HepG2 (cell line): Measurements from ENCODE around the gene RTP3. TPM values are rescaled to one million over a fixed set of nuclear protein-coding genes. Genes with fewer than 3 reads are reported as not detected.

ENCODE experiments used
- ATAC-seq: fragments of 200-7000 bp; cut with Tn5 transposase; 3 replicates; pipeline ENCODE4 v1.9.1; 2020; ENCODE audit warnings: mild to moderate bottlenecking, moderate library complexity
- BruUV-seq: library from RNA; stranded (reverse); fragments of 400-500 nt; replicated peaks from 2 replicates; lab custom pipeline; 2021; lab: Mats Ljungman, UMichigan
- CTCF ChIA-PET: fragments of 300-600 bp; formaldehyde crosslinking; extraction: SDS; loops from one replicate; lab custom pipeline; 2021; ENCODE audit warnings: low total read pairs, inconsistent platforms, low intra/inter-chr PET ratio; lab: Yijun Ruan, JAX
- POLR2A ChIA-PET: fragments of 350-600 bp; sonication (Branson Sonifier 250); formaldehyde crosslinking; loops from one replicate; lab custom pipeline; 2020; ENCODE audit warnings: antibody characterized with exemption, inconsistent platforms; lab: Yijun Ruan, JAX
- DNase-seq: peaks from one replicate; pipeline ENCODE4 v3.0.0-alpha.2; 2015; ENCODE audit warnings: low spot score
- FAIRE-seq: peaks from 3 replicates; lab custom pipeline; 2011; peaks lifted over from hg19 to GRCh38; lab: Jason Lieb, UNC
- H2AFZ ChIP-seq: one replicate; pipeline ENCODE4 v1.6.1; 2011; ENCODE audit warnings: low read length, inconsistent platforms
- H3K27ac ChIP-seq: fragments of 300-600 bp; 3 replicates; pipeline ENCODE4 v1.8.0; 2011; ENCODE audit warnings: mixed run types, mild to moderate bottlenecking, mixed read lengths, low read length, inconsistent platforms; ENCODE audit not compliant: insufficient read depth; ENCODE audit errors: extremely low read length
- H3K27me3 ChIP-seq, 2 experiments: fragments of 200-600 bp in 1 of 2; 2 replicates in 1 of 2; 3 replicates in 1 of 2; pipeline versions ENCODE4 v1.6.0 to v1.8.0; 2011; ENCODE audit warnings: low read length in 2 of 2, mild to moderate bottlenecking in 2 of 2, moderate library complexity in 2 of 2, inconsistent platforms in 1 of 2; ENCODE audit not compliant: insufficient read depth in 2 of 2, control insufficient read depth in 1 of 2
- H3K36me3 ChIP-seq, 2 experiments: fragments of 200-600 bp in 1 of 2; replicated peaks in 1 of 2; 2 replicates in 1 of 2; 3 replicates in 1 of 2; pipeline versions ENCODE4 v1.5.1 to v1.8.0; 2011; ENCODE audit warnings: low read length in 2 of 2, inconsistent platforms in 1 of 2; ENCODE audit not compliant: insufficient read depth in 2 of 2, control insufficient read depth in 1 of 2
- H3K4me1 ChIP-seq: 2 replicates; pipeline ENCODE4 v1.5.1; 2012; ENCODE audit warnings: low read length, inconsistent platforms; ENCODE audit not compliant: insufficient read depth
- H3K4me2 ChIP-seq: 2 replicates; pipeline ENCODE4 v1.6.0; 2011; ENCODE audit warnings: low read depth, low read length, inconsistent platforms
- H3K4me3 ChIP-seq, 3 experiments: fragments of 200-600 bp in 1 of 3; sonication (generic), shearing (Covaris generic) in 1 of 3; replicated peaks in 1 of 3; 2 replicates each; pipeline ENCODE4 v1.5.1; 2011 to 2016; ENCODE audit warnings: low read length in 3 of 3, inconsistent platforms in 2 of 3, low read depth in 2 of 3, mild to moderate bottlenecking in 2 of 3, control low read depth in 1 of 3, mixed read lengths in 1 of 3; ENCODE audit not compliant: insufficient read depth in 1 of 3
- H3K79me2 ChIP-seq: one replicate; pipeline ENCODE4 v1.6.1; 2011; ENCODE audit warnings: low read length, inconsistent platforms; ENCODE audit not compliant: insufficient read depth
- H3K9ac ChIP-seq: 2 replicates; pipeline ENCODE4 v1.6.0; 2011; ENCODE audit warnings: mild to moderate bottlenecking, low read depth, low read length, inconsistent platforms; ENCODE audit not compliant: insufficient read depth
- H3K9me3 ChIP-seq: 2 replicates; pipeline ENCODE4 v1.5.1; 2012; ENCODE audit warnings: mild to moderate bottlenecking, low read length
- H4K20me1 ChIP-seq: 2 replicates; pipeline ENCODE4 v1.6.0; 2011; ENCODE audit warnings: inconsistent platforms, mild to moderate bottlenecking, low read length, moderate library complexity; ENCODE audit not compliant: insufficient read depth
- CHD2 ChIP-seq: IDR thresholded peaks from 2 replicates; pipeline ENCODE4 v1.6.1; 2011; ENCODE audit warnings: low read depth, low read length, improper control_type of control experiment
- EEA1 ChIP-seq: sonication (generic); formaldehyde crosslinking; IDR thresholded peaks from 2 replicates; pipeline ENCODE4 v1.5.1; 2020; ENCODE audit warnings: mild to moderate bottlenecking, missing genetic modification reagents, borderline replicate concordance
- IKZF1 ChIP-seq: fragments of 450-650 bp; IDR thresholded peaks from 2 replicates; pipeline ENCODE4 v1.7.1; 2016
- KMT2A ChIP-seq: sonication (generic); formaldehyde crosslinking; IDR thresholded peaks from 2 replicates; pipeline ENCODE4 v1.4.0; 2020; ENCODE audit warnings: missing genetic modification reagents
- NFRKB ChIP-seq: fragments of 450-650 bp; IDR thresholded peaks from 2 replicates; pipeline ENCODE4 v1.6.1; 2017
- PITX1 ChIP-seq: sonication (generic); formaldehyde crosslinking; IDR thresholded peaks from 2 replicates; pipeline ENCODE4 v1.5.1; 2020; ENCODE audit warnings: mild to moderate bottlenecking, missing genetic modification reagents
- RCOR2 ChIP-seq: IDR thresholded peaks from 2 replicates; pipeline ENCODE4 v1.6.1; 2016; ENCODE audit warnings: missing biosample characterization, missing genetic modification reagents
- SMAD3 ChIP-seq: sonication (generic); formaldehyde crosslinking; IDR thresholded peaks from 2 replicates; pipeline ENCODE4 v1.4.0; 2020; ENCODE audit warnings: missing genetic modification reagents
- TOPORS ChIP-seq: sonication (generic); formaldehyde crosslinking; IDR thresholded peaks from 2 replicates; pipeline ENCODE4 v1.8.0; 2023; ENCODE audit warnings: mild to moderate bottlenecking, missing genetic modification reagents
- ZNF292 ChIP-seq: sonication (generic); formaldehyde crosslinking; IDR thresholded peaks from 2 replicates; pipeline ENCODE4 v1.8.1; 2022; ENCODE audit warnings: mild to moderate bottlenecking, low read depth, missing genetic modification reagents, borderline replicate concordance
- ZNF383 ChIP-seq: sonication (generic); formaldehyde crosslinking; IDR thresholded peaks from 2 replicates; pipeline ENCODE4 v1.4.0; 2020; ENCODE audit warnings: missing genetic modification reagents, mild to moderate bottlenecking, borderline replicate concordance
- ZNF432 ChIP-seq: sonication (generic); formaldehyde crosslinking; IDR thresholded peaks from 2 replicates; pipeline ENCODE4 v1.5.0; 2020; ENCODE audit warnings: missing genetic modification reagents, mild to moderate bottlenecking, borderline replicate concordance
- ZNF569 ChIP-seq: sonication (generic); formaldehyde crosslinking; IDR thresholded peaks from 2 replicates; pipeline ENCODE4 v1.5.0; 2020; ENCODE audit warnings: mild to moderate bottlenecking, missing genetic modification reagents, moderate library complexity, borderline replicate concordance
- ZSCAN21 ChIP-seq: sonication (generic); formaldehyde crosslinking; IDR thresholded peaks from 2 replicates; pipeline ENCODE4 v1.8.0; 2022; ENCODE audit warnings: mild to moderate bottlenecking, missing genetic modification reagents, moderate library complexity, borderline replicate concordance
- ZSCAN25 ChIP-seq: sonication (generic); formaldehyde crosslinking; IDR thresholded peaks from 2 replicates; pipeline ENCODE4 v1.8.0; 2022; ENCODE audit warnings: mild to moderate bottlenecking, missing genetic modification reagents
- WGBS: methylation state at CpG from one replicate; pipeline ENCODE4 v1.1.6; 2017; ENCODE audit warnings: low lambda C conversion rate; 5-methylcytosine and 5-hydroxymethylcytosine counted together
- in situ Hi-C: cut with HindIII; loops from 2 replicates; pipeline ENCODE4 v1.10.0; 2017; ENCODE audit warnings: low pct_unique_long_range_greater_than_20kb; ENCODE audit not compliant: extremely low pct_ligation_motif_present
- intact Hi-C: fragments of 100-400 bp; cut with micrococcal nuclease; formaldehyde crosslinking; loops from one replicate; pipeline ENCODE4 v1.10.0; 2022; ENCODE audit not compliant: unreplicated experiment
- polyA plus RNA-seq, 8 experiments: library from polyadenylated mRNA; depleted of rRNA in 3 of 8; stranded (reverse) in 7 of 8; unstranded in 1 of 8; fragments of >200 nt; fragmentation: Illumina TruSeq in 4 of 8; extraction: Trizol in 4 of 8; gene quantifications; 2 replicates each; pipeline versions ENCODE4 v1.2.1 to v1.2.3, GENCODE V29; 2011 to 2016; ENCODE audit warnings: low read depth in 4 of 8, missing spikeins in 1 of 8, mixed read lengths in 1 of 8; ENCODE audit not compliant: insufficient read depth in 1 of 8
- total RNA-seq, 5 experiments: library from RNA; depleted of rRNA; stranded (reverse); fragments of >200 nt; fragmentation: Illumina TruSeq; extraction: Trizol; gene quantifications; 2 replicates each; pipeline ENCODE4 v1.2.3, GENCODE V29; 2016; ENCODE audit warnings: low read depth in 1 of 5

The RTP3 gene
- total and polyA plus RNA-seq, 2 of the 13 experiments (the other 11 are each of a cell fraction or from before 2014, with no cell fraction given) = 0.09 TPM; not detected in 1

GRCh38 chr3:46527239-46527638, 29.5 kb downstream of the RTP3 start:
- TF ChIP-seq TOPORS (no peak), PITX1 (CRISPR knock-in tag) (no peak), ZNF432 (CRISPR knock-in tag) (no peak), SMAD3 (CRISPR knock-in tag) (no peak), EEA1 (CRISPR knock-in tag) (no peak), ZNF569 (CRISPR knock-in tag) (no peak), KMT2A (no peak), ZNF292 (CRISPR knock-in tag) (no peak), ZSCAN21 (CRISPR knock-in tag) (no peak), IKZF1 (no peak), RCOR2 (CRISPR knock-in tag) (no peak), ZSCAN25 (CRISPR knock-in tag) (no peak), ZNF383 (CRISPR knock-in tag) (no peak), CHD2 (no peak), NFRKB (no peak)
- Histone ChIP-seq H3K4me1 (no peaks in the 10 kb centered on the region), H3K36me3 (no peaks in the 10 kb centered on the region), H3K9ac (no peak overlapping the region), H3K4me3 (no peak overlapping the region), H3K4me2 (no peak overlapping the region), H3K27ac (no peak overlapping the region), H2AFZ (no peak overlapping the region), H3K79me2 (no peaks in the 10 kb centered on the region), H4K20me1 (no peaks in the 10 kb centered on the region), H3K9me3 (no peaks in the 10 kb centered on the region), H3K27me3 (no peaks in the 10 kb centered on the region; a peak in 1 of 5 replicates)
- in situ Hi-C loops = no loop called here
- POLR2A ChIA-PET = no interaction called here
- CTCF ChIA-PET = no interaction called here
- WGBS = 49% methylated on average over 5 of the region's 5 CpGs
- ATAC-seq = no peak
- intact Hi-C loops = no loop called here
- FAIRE-seq = no peak
- BruUV-seq = no TSS peak
- no peak for DNase-seq
